GM08714 (cell line): Measurements from ENCODE around the gene PNPLA5.

Source experiments
- H3K4me3 ChIP-seq: fragments of 200-500 bp; sonication (Bioruptor generic); 2 replicates; pipeline ENCODE4 v1.5.1; 2014; ENCODE audit warnings: mild to moderate bottlenecking, low read length, inconsistent platforms
- ZNF274 ChIP-seq: IDR thresholded peaks from 2 replicates; pipeline ENCODE4 v1.6.1; 2012; ENCODE audit warnings: mild to moderate bottlenecking, low read depth, low read length

The PNPLA5 gene

GRCh38 chr22:43835166-43835565 is 56.6 kb downstream of the PNPLA5 start:
- TF ChIP-seq ZNF274: no peak
- H3K4me3 ChIP-seq: no peak overlapping the region

- no peak for TF ChIP-seq ZNF274
- no peak overlapping the region for H3K4me3 ChIP-seq
These were observed 58.2 kb downstream of the PNPLA5 start for GRCh38 chr22:43833286-43834240.

- no peak for TF ChIP-seq ZNF274
- no peak overlapping the region for H3K4me3 ChIP-seq
These were observed 59.2 kb downstream of the PNPLA5 start for GRCh38 chr22:43832393-43833265.

GRCh38 chr22:43831561-43832392 is 60.0 kb downstream of the PNPLA5 start:
- TF ChIP-seq ZNF274: no peak
- no peak overlapping the region for H3K4me3 ChIP-seq

GRCh38 chr22:43830931-43831560 is 60.8 kb downstream of the PNPLA5 start:
- no peak for TF ChIP-seq ZNF274

GRCh38 chr22:43829904-43830851 is 61.6 kb downstream of the PNPLA5 start:
- H3K4me3 ChIP-seq: no peak overlapping the region
- TF ChIP-seq ZNF274: no peak

More at GRCh38 chr22:43830931-43831560, 60.8 kb downstream of the PNPLA5 start:
- no peak overlapping the region for H3K4me3 ChIP-seq
